PC-3 (cell line): ENCODE data around the gene F13A1. TPM values are rescaled to one million over a fixed set of nuclear protein-coding genes. Genes with fewer than 3 reads are reported as not detected.

Experiments
- ATAC-seq: fragments of 200-7000 bp; cut with Tn5 transposase; 2 replicates; pipeline ENCODE4 v1.9.1; 2020; ENCODE audit warnings: mild to moderate bottlenecking, moderate library complexity
- BruUV-seq: library from RNA; stranded (reverse); fragments of 400-500 nt; replicated peaks from 2 replicates; lab custom pipeline; 2021; lab: Mats Ljungman, UMichigan
- CTCF ChIA-PET: fragments of 300-600 bp; sonication (Branson Sonifier 250); formaldehyde crosslinking; loops from one replicate; lab custom pipeline; 2022; ENCODE audit warnings: antibody characterized with exemption; lab: Charles Lee
- POLR2A ChIA-PET: fragments of 300-600 bp; sonication (Branson Sonifier 250); formaldehyde crosslinking; loops from one replicate; lab custom pipeline; 2022; ENCODE audit warnings: antibody characterized with exemption; ENCODE audit not compliant: unreplicated experiment; lab: Charles Lee
- DNase-seq: peaks from one replicate; pipeline ENCODE4 v3.0.0-alpha.2; 2015
- H2AFZ ChIP-seq: fragments of 300-600 bp; sonication (generic); 2 replicates; pipeline ENCODE4 v1.6.0; 2016; ENCODE audit warnings: antibody characterized with exemption, low read length
- H3F3A ChIP-seq: fragments of 300-600 bp; sonication (generic); one replicate; pipeline ENCODE4 v1.6.0; 2017; ENCODE audit warnings: antibody characterized with exemption, low read length, control low read depth, mild to moderate bottlenecking; ENCODE audit not compliant: unreplicated experiment
- H3K27ac ChIP-seq: fragments of 300-600 bp; sonication (generic); 2 replicates; pipeline ENCODE4 v1.5.1; 2016; ENCODE audit warnings: mild to moderate bottlenecking, low read length
- H3K27me3 ChIP-seq: fragments of 300-600 bp; sonication (generic); 2 replicates; pipeline ENCODE4 v1.6.1; 2016; ENCODE audit warnings: low read length, mixed read lengths
- H3K36me3 ChIP-seq: fragments of 300-600 bp; sonication (generic); 2 replicates; pipeline ENCODE4 v1.6.1; 2016; ENCODE audit warnings: low read depth, mixed run types, low read length, mixed read lengths
- H3K4me1 ChIP-seq: fragments of 300-600 bp; sonication (generic); 2 replicates; pipeline ENCODE4 v1.5.1; 2016; ENCODE audit warnings: low read length; ENCODE audit not compliant: insufficient read depth
- H3K4me2 ChIP-seq: fragments of 300-600 bp; sonication (generic); 2 replicates; pipeline ENCODE4 v1.6.0; 2016; ENCODE audit warnings: low read length
- H3K4me3 ChIP-seq: fragments of 300-600 bp; sonication (generic); 2 replicates; pipeline ENCODE4 v1.5.1; 2016; ENCODE audit warnings: mild to moderate bottlenecking, low read length, mixed read lengths
- H3K79me2 ChIP-seq: fragments of 300-600 bp; sonication (generic); 2 replicates; pipeline ENCODE4 v1.6.1; 2017; ENCODE audit warnings: low read length, mixed read lengths
- H3K9ac ChIP-seq: fragments of 300-600 bp; sonication (generic); 2 replicates; pipeline ENCODE4 v1.6.0; 2016; ENCODE audit warnings: mild to moderate bottlenecking, low read length
- H3K9me2 ChIP-seq: fragments of 300-600 bp; sonication (generic); replicated peaks from 2 replicates; pipeline ENCODE4 v1.6.1; 2016; ENCODE audit warnings: mixed run types, low read length, mixed read lengths
- H3K9me3 ChIP-seq: fragments of 300-600 bp; sonication (generic); 2 replicates; pipeline ENCODE4 v1.6.1; 2016; ENCODE audit warnings: low read length, mixed read lengths
- H4K20me1 ChIP-seq: fragments of 300-600 bp; sonication (generic); 2 replicates; pipeline ENCODE4 v1.6.1; 2016; ENCODE audit warnings: low read length, mixed read lengths
- EZH2 ChIP-seq: fragments of 300-600 bp; sonication (generic); IDR thresholded peaks from one replicate; pipeline ENCODE4 v1.6.1; 2017; ENCODE audit warnings: antibody characterized with exemption, mild to moderate bottlenecking, low read length; ENCODE audit not compliant: unreplicated experiment
- EZH2phosphoT487 ChIP-seq: fragments of 300-600 bp; sonication (generic); IDR thresholded peaks from 2 replicates; pipeline ENCODE4 v1.6.1; 2018; ENCODE audit warnings: mild to moderate bottlenecking, antibody characterized with exemption, low read length, borderline replicate concordance
- intact Hi-C: fragments of 100-400 bp; cut with micrococcal nuclease; formaldehyde crosslinking; loops from 2 replicates; pipeline ENCODE4 v1.9.0; 2023
- total RNA-seq: library from RNA; depleted of rRNA; stranded (reverse); fragments of >200 nt; gene quantifications from 2 replicates; pipeline ENCODE4 v1.2.3, GENCODE V29; 2014
- TF ChIP-seq, protein P1 (sequence below): fragments of 300-600 bp; sonication (generic); conservative IDR thresholded peaks from 2 replicates; pipeline ENCODE4 v1.5.1; 2017; ENCODE audit warnings: antibody characterized with exemption, low read depth, mild to moderate bottlenecking, low read length

Gene F13A1
- total RNA-seq, 1 experiment from 2014 or later, result not detected

DNA sequence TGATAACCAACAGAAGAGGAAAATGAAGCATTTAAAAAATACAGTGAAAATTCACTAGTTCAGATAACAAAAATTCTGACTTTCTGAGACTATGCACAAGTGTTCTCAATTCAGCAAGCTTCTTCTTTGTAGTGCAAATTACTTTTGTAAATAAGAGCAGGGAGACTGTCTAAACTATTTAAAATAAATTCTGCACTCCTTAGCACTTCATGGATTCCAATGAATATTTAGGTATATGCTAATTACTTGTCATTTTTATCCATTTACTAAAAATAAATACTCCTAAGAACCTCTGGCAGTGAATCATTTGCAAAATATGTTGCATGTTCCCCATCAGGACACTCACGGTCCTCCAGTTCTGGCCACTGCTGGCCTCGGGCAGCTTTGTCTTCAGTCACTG is 139.8 kb downstream of the F13A1 start:
- CTCF ChIA-PET, result no interaction called here
- intact Hi-C loops, result no loop called here
- H3K79me2 ChIP-seq, result no peaks in the 10 kb centered on the region
- no peaks in the 10 kb centered on the region for H3K4me1 ChIP-seq
- no TSS peak for BruUV-seq
- no peak overlapping the region for H2AFZ ChIP-seq
- no peak overlapping the region for H3K4me2 ChIP-seq
- DNase-seq (no peak), ATAC-seq (no peak)
- H3K9me2 ChIP-seq, result no peaks in the 10 kb centered on the region
- POLR2A ChIA-PET, result no interaction called here
- H3K36me3 ChIP-seq, result no peaks in the 10 kb centered on the region
- H3K27me3 ChIP-seq, result peaks cover 43% of the 10 kb centered on the region
- no peak for TF ChIP-seq EZH2
- TF ChIP-seq EZH2phosphoT487, result no peak
- TF ChIP-seq, protein P1, sequence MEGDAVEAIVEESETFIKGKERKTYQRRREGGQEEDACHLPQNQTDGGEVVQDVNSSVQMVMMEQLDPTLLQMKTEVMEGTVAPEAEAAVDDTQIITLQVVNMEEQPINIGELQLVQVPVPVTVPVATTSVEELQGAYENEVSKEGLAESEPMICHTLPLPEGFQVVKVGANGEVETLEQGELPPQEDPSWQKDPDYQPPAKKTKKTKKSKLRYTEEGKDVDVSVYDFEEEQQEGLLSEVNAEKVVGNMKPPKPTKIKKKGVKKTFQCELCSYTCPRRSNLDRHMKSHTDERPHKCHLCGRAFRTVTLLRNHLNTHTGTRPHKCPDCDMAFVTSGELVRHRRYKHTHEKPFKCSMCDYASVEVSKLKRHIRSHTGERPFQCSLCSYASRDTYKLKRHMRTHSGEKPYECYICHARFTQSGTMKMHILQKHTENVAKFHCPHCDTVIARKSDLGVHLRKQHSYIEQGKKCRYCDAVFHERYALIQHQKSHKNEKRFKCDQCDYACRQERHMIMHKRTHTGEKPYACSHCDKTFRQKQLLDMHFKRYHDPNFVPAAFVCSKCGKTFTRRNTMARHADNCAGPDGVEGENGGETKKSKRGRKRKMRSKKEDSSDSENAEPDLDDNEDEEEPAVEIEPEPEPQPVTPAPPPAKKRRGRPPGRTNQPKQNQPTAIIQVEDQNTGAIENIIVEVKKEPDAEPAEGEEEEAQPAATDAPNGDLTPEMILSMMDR, result no peak
- H3K9ac ChIP-seq, result no peak overlapping the region
- no peak overlapping the region for H3K27ac ChIP-seq
- no peaks in the 10 kb centered on the region for H3F3A ChIP-seq
- no peaks in the 10 kb centered on the region for H4K20me1 ChIP-seq
- no peaks in the 10 kb centered on the region for H3K9me3 ChIP-seq
- no peak overlapping the region for H3K4me3 ChIP-seq

DNA sequence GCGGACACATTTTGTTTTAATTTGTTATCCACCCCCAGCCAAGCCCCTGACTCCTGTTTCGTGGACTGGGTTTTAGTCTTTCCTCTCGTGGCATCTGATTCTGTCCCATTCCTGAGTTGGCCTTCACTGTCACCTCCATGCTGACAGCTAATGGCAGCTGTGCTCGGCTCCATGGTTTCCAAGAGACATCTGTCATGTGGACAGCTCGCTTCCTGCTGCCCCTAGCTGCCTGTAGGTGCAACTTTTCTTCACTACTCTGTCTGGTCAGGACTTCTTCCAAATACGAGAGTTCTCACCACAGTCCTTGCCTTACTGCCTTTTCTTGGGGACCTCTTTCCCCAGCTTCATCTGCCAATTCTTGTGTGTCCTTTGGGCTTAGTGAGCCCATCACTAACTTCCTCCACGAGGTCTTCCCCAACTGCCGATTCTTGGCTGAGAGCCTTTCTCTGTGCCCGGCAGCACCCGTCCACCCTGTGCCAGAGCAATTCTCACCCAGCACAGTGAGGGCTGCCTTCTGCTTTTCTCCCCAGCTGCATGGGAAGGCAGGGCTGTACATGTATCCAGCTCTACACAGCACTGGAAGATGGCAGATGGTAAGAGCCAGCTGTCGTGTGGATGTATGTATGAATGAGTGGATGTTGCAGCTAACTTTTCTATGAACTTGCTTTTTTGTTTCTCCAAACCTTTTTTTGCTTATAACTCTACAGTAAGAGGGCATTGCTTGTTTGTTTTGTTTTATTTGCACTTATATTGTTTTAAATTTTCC is 140.4 kb downstream of the F13A1 start:
- Histone ChIP-seq H3K4me3 (no peak overlapping the region), H3F3A (no peaks in the 10 kb centered on the region), H4K20me1 (no peaks in the 10 kb centered on the region), H3K9me2 (no peaks in the 10 kb centered on the region), H3K4me1 (no peaks in the 10 kb centered on the region), H3K9ac (no peak overlapping the region), H3K36me3 (no peaks in the 10 kb centered on the region), H3K4me2 (no peak overlapping the region), H2AFZ (no peak overlapping the region), H3K9me3 (no peaks in the 10 kb centered on the region), H3K27me3 (peaks cover 43% of the 10 kb centered on the region), H3K27ac (no peak overlapping the region), H3K79me2 (no peaks in the 10 kb centered on the region)
- DNase-seq, result no peak
- intact Hi-C loops, result no loop called here
- TF ChIP-seq EZH2 (no peak), EZH2phosphoT487 (no peak)
- TF ChIP-seq, protein P1, result no peak
- POLR2A ChIA-PET, result no interaction called here
- BruUV-seq, result no TSS peak
- CTCF ChIA-PET, result no interaction called here
- ATAC-seq, result no peak

DNA sequence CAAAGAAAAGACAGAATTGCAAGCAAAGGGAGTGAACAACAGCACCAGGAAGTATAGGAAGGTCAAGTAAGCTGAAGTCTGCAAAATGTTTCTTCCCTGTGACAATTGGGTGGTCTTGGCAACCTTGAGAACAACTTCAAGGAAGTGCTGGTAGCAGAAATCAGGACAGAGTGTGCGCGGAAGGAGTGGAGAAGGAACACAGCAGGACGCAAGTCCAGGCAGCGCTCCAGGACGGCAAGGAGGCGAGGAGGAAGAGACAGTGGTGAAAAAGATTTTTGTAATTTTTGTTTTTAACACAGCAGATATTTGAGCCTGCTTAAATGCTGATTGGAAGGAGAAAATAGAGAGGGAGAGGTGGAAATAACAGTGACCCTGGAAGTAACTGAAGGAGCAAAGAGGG is 141.7 kb downstream of the F13A1 start:
- Histone ChIP-seq H3K4me1 (no peaks in the 10 kb centered on the region), H3K9me3 (no peaks in the 10 kb centered on the region), H3K9ac (no peak overlapping the region), H3K4me3 (no peak overlapping the region), H3K27me3 (peaks cover 41% of the 10 kb centered on the region), H3K79me2 (no peaks in the 10 kb centered on the region), H3K36me3 (no peaks in the 10 kb centered on the region), H4K20me1 (no peaks in the 10 kb centered on the region), H3F3A (no peaks in the 10 kb centered on the region), H2AFZ (no peak overlapping the region), H3K9me2 (no peaks in the 10 kb centered on the region), H3K27ac (no peak overlapping the region), H3K4me2 (no peak overlapping the region)
- ATAC-seq, result no peak
- CTCF ChIA-PET, result no interaction called here
- no peak for DNase-seq
- no peak for TF ChIP-seq EZH2phosphoT487
- TF ChIP-seq, protein P1, result no peak
- TF ChIP-seq EZH2, result no peak
- no TSS peak for BruUV-seq
- POLR2A ChIA-PET, result no interaction called here
- intact Hi-C loops, result no loop called here
